ENCODE measurements around the gene R3HCC1L.
"Not testable (repeated sequence)": the region's sequence is repeated elsewhere in the genome, so short reads cannot be mapped to it uniquely, and the experiment has no call there.

R3HCC1L gene

DNA sequence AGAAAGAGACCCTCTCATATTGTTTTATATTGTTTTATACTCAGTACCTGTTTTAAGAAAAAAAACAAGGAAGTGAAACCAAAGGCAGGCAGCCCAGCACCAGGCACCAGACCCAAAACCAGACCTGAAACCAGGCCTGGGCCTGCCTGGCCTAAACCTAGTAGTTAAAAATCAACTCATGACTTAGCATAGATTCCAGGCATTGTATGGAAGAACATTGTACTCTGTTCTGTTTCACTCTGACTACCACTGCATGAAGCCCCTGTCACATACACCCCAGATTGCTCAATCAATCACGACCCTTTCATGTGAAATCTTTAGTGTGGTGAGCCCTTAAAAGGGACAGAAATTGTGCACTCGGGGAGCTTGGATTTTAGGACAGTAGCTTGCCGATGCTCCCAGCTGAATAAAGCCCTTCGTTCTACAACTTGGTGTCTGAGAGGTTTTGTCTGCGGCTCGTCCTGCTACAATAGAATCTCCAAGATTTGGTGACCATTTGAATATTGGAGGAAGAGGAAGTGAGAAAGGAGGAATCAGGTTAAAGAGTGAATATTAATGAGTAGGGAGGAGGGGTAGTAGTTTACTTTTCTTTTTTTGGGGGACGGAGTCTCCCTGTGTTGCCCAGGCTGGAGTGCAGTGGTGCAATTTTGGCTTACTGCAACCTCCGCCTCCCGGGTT lies 1.2 kb upstream of the R3HCC1L start:
- DNase-seq: not testable (repeated sequence)

DNA sequence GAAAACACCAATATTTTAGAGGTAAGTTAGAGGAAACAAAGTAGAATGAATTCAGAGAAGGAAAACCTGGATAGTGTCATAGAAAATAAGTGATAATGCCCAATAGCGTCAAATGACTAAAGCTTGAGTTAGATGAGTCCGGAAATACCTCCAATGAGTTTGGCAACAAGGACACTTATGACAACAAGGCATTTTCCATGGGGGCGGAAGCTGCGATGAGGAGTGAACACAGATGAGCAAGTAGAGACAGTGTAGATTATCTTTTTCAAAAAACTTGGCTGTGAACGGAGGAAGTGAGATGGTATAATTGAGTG lies 383 bp upstream of the R3HCC1L start:
- DNase-seq: no peak

DNA sequence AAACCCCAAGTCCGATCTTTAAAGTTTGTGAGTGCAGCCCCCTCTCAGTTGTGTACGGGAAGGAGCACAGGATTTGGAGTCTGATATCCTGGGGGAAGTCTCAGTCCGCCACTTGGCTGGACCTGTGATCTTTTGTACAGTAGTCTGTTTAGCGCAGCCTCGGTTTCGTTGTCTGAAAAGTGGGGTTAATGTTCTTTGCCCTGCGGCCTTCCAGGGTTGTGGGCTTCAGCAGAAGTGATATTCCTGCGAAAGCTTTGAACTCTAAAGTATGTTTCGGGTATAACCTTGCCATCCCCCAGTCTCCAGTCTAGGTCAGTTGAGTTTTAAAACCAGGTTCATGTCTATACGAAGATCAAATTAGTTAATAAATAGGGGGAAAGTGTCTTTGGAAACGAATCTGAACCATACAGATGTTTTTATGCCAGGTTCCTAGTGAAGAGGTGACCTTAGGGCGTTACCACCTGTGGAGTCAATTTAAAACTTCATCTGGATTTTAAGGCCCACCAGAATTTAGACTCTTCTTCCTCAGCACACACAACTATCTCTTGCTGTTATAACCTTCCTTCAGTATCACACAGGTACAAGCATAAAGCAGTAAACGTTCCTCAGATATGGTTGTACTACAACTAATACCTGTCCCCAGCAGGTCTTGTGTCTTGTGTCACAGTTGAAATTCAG lies 904 bp downstream of the R3HCC1L start:
- no peak for DNase-seq

DNA sequence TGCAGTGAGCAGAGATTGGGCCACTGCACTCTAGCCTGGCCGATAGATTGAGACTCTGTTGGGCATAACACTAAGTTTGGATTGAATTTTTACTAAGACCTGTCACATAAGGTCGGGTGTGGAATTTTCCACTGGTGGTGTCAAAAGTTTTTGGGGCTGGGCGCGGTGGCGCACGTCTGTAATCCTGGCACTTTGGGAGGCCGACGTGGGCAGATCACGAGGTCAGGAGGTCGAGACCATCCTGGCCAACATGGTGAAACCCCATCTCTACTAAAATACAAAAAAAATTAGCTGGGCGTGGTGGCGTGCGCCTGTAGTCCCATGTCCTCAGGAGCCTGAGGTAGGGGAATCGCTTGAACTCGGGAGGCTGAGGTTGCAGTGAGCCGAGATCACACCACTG lies 2.3 kb downstream of the R3HCC1L start:
- not testable (repeated sequence) for DNase-seq

DNA sequence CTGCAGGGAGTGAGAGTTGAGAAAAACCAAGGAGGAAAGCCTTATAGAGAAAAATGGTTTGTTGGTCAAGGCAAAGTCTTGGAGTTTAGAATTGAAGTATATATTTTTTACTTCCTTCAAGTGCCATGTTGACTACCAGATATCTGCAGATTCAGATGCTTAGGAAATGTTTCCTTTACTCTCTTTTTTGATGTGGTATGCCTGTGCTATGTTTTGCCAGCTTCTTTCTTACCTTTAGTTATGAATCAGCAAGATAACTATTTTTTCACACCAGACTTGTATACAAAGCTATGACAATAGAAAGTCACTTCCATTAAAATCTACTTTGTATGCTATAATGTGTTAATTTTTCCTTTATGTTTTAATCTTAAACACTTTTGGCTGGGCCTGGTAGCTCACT lies 3.6 kb downstream of the R3HCC1L start:
- DNase-seq: no peak

DNA sequence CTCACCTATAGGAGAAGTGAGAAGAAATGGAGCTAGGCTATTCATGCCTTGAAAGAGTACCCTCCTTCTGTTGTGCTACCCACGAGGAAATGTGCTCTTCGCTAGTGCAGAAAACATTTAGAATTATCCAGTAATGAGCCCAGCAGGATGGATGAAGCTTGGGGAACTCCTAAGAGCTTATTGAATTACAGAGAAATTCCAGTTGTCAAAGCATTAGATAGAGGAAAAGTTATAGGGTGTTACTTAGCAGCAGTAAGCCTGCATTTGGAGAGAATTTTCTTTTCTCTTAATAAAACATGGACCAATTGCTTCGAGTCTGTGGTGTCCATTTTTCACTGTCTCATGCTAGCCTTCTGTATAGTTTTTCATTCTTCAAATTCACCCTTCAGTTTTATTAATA lies 5.0 kb downstream of the R3HCC1L start:
- no peak for DNase-seq

DNA sequence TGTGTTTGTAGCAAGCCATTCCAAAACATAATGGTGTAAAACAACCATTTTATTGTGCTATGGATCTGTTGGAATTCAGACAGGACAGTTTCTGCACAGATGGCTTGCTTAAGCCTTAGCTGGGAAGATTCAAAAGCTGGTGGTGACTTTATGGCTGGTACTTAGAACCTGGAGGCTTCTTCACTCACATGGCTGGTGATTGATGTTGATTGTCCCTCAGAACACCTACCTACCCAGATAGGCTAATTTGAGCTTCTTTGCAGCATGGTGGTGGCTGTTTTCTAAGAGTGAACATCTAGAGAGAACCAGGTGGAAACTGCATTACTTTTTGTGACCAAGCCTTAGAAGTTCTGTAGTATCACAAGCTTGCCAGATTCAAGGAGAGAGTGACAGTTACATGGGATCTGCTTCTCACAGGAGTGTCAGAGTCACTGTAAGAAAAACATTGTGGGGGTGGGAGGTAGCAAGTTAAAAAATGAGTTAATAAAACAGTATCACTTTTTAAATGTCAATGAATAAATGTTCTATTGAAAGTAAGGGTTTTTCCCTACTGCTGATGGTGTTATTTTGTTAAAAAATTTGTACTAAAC lies 7.1 kb downstream of the R3HCC1L start:
- DNase-seq: no peak

DNA sequence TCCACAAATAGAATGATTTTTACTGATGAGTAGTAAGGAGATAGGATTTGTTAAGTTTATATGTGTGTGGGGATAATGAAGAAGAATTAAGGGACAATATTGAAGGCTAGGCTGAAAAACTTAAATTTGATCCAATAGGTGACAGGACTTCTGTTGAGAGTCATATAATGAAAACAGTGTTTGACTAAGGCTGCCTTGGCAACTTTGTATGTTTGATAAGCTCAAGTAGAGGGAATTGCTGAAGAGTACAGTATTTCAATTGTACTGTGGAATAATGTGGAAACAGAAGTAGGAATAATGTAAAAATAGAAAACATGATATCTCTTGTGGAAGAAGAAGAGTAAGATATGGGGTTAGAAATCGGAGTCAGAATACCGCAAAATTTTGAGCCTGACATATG lies 10.5 kb downstream of the R3HCC1L start:
- no peak for DNase-seq

DNA sequence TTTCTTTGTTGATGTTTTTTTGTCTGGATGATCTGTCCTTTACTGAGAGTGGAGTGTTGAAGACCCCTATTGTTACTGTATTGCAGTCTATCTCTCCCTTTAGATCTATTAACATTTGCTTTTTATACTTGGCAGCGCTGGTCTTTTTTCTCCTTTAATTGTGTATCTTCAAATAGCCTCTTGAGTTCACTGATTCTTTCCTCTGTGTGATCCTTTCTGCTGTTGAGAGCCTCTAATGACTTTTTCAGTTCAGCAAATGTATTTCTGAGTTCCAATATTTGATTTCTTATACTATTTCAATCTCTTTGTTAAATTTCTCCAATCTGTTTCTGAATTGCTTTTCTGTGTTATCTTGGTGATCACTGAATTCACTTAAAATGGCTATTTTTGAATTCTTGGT lies 15.4 kb downstream of the R3HCC1L start:
- DNase-seq: no peak

DNA sequence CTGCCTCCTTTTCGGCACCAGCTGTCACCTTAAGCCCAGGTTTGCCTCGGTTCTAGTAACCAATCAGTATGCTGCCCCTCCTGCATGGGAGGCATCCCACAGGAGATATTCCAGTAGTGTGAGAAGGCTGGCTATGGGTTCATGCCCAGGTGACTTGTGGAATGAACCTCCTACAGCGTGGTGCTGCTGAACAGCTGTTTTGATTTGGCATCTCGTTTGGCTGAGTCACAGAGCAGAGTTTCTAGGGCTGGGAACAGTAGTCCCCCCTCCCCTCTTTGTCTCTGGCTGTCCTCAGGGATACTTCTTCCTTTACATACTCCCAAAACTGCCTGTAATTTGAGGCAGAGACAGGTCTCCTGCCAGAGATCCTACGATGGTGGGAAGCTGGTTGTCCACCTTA lies 16.1 kb downstream of the R3HCC1L start:
- no peak for DNase-seq

DNA sequence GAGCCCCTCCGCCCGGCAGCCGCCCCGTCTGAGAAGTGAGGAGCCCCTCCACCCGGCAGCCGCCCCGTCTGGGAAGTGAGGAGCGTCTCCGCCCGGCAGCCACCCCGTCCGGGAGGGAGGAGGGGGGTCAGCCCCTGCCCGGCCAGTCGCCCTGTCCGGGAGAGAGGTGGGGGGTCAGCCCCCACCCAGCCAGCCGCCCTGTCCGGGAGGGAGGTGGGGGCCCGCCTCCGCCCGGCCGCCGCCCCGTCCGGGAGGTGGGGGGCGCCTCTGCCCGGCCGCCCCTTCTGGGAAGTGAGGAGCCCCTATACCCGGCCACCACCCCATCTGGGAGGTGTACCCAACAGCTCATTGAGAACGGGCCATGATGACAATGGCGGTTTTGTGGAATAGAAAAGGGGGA lies 18.3 kb downstream of the R3HCC1L start:
- not testable (repeated sequence) for DNase-seq

DNA sequence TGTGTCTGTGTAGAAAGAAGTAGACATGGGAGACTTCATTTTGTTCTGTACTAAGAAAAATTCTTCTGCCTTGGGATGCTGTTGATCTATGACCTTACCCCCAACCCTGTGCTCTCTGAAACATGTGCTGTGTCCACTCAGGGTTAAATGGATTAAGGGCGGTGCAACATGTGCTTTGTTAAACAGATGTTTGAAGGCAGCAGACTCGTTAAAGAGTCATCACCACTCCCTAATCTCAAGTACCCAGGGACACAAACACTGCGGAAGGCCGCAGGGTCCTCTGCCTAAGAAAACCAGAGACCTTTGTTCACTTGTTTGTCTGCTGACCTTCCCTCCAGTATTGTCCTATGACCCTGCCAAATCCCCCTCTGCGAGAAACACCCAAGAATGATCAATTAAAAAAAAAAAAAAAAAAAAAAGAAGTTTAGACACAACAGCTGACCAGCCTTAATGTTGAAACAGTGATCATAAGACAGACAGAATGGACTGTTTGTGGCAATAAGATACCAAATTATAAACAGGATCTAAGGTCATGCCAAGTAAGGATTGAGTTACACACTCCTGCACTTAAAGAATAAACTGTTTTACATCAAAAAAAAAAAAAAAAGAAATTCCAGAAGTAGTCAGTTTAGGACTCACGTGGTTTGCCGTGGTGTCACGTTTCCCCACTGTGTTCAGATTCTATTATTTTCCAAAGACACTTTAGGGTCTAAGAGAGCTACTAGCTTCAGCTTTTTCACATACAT lies 18.9 kb downstream of the R3HCC1L start:
- DNase-seq: not testable (repeated sequence)

DNA sequence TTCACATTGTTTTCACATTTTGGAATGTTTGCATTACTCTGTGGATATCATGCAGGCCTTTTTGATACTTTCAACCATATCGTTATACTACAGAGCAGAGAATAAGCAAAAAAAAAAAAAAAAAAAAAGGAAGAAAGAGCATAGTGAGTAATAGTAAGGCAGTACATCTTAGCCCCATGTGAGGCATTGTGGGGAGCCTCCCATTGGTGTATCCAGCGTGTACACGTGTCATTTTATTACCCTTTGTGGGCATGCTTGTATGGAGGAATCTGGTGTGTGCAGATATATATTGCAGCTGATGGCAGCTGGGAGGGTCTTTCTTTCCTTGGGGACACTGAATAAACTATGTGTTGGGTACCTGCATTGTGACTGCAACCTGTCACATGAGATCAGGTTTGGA lies 19.6 kb downstream of the R3HCC1L start:
- DNase-seq: no peak

DNA sequence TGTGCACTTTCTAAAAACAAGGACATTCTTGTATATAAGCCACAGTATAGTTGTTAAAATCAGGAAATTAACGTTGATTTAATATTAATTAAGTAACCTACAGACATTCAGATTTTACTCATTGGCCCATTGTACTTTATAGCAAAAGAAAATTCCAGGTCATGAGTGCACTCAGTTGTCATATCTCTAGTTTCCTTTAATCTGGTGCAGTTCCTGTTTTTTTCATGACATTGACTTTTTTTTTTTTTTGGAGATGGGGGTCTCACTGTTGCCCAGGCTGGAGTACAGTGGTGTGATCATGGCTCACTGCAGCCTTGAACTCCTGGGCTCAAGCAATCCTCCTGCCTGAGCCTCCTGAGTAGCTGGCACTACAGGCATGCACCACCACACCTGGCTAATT lies 24.1 kb downstream of the R3HCC1L start:
- no peak for DNase-seq

DNA sequence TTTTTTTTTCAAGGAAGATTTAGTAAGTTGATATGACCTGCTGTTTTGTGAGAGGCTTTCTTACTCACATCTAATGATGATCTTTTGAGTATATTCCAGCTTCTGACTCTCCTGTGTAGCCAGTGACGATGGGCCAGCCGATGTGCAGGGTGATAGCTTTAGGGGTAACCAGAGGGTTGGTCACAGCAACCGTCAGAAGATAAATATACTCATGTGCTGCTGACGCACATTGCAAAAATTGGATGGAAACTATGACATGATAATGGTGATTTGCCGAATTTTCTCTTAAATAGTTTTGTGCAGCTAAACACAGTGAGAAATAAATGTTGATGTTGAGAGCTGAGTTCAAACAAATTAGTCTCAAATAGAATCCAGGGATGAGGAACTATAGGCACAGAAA lies 29.5 kb downstream of the R3HCC1L start:
- DNase-seq: no peak

DNA sequence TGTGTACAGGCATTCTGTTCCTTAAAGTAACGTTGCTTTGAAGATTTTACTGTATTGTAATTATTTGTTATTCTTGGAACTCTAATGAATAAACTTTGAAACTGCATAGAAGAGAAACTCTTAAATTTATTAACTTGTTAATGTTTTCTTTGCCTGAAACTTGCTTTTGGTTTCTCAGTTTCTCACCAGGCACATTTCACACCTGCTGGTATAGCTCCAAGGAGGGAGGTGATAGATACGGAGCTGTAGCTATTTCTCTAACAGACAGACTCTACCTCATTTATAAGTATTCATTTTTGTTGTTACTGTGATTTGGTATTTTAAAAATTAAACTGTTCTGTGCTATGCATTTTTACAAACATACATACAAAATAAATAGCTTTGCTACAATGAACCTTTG lies 32.7 kb downstream of the R3HCC1L start:
- DNase-seq: no peak

DNA sequence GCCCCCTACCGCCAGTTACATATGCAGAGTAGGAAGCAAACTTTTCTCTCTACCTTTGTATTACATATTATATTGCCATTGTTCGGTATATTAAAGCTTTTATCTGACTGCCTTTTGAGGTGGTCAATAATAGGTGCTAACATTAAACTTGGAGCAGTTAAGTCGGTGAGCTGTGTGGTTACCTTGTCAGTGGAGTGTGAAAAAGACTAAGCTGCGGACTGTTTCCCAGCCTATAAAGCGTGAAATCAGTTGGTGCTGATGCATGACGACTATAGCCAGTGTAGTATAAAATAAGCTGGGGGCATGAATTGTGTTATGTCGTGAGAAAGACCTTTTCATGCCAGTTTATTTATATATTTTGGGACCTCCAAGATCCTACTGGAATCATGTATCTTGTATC lies 33.7 kb downstream of the R3HCC1L start:
- DNase-seq: no peak

DNA sequence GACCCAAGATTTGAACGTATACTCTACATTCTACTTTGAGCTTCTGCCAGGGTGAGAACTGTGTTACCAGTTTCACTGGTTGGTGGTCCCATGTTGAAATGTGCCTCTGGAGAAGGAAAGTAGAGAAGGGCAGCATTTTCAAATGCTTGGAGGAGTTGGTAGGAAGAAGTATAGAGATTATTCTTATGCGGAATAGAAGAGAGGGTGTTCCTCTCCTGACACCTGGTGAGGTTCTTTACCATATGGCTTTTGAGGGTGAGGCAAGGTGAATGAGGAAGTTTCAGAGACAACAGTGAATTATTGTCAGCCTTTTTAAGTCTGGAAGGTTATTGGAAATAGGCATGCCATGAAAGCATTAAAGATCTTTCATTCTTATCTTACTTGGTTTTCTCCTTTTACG lies 34.3 kb downstream of the R3HCC1L start:
- no peak for DNase-seq

DNA sequence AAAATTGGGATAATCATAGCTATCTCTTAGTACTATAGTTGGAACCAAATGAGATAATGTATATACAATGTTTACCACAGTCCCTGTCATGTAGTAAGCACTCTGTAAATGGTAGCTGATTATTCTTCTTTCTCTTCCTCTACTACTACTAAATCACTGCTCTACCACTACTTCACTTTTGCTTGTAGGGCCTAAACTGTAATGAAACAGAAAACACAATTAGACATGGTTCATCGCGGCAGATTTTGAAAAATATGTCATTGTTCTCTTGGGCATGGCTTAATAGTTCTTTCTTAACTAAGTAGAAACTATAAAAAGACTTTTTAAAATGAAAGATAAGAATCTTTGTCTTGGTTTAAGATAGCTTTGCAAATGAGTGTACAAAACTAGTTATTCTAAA lies 34.9 kb downstream of the R3HCC1L start:
- DNase-seq: no peak

DNA sequence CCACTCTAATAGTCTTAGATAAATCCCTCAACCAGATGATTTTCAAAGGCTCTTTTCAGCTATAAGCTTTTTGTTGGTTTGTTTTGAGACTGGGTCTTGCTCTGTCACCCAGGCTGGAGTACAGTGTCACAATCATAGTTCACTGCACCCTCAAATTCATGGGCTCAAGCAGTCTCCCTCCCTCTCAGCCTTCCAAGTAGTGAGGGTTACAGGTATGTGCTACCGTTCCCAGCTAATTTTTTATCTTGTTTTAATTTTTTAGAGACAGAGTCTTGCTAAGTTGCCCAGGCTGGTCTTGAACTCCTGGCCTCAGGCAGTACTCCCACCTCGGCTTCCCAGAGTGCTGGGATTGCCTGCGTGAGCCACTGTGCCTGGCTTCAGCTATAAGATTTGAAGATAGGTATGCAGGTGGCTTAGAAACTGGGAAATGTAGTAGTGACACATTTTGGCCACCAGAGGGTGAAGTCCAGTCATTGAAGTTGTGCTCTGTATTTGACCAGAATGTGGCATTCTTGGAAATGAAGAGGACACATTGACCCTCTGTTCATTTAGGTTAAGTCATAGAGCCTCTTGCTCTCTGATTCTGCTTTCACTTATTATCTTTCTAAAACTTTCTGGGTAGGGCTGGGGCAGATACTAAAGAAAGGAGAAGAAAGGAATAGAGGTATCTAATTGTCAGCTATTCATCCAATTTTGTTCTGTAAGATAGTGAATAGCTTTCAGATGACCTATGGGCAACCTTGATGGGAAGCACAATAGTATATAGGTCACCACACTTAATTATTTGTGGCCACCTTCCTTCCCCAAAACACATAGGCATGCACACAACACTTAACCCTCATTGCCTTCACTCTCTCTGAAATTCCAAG lies 36.0 kb downstream of the R3HCC1L start:
- no peak for DNase-seq

DNA sequence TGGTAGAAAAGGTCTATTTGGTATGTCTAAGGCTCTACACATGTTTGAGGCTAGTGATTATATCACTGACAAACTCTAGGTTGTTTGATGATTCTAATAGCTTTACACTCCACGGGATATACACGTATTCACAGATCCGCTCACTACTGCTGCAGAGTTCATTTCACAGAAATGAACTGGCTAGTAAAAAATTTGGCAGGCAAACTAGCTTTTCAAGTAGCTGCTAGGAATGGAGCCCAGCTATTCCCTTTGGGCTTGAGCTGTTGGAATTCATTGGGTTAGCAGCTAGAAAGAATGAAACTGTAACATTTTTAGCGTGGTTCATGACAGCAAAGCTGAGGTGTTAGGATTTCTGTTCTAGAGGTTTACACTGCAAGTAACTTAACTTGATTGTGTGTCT lies 37.6 kb downstream of the R3HCC1L start:
- DNase-seq: no peak

DNA sequence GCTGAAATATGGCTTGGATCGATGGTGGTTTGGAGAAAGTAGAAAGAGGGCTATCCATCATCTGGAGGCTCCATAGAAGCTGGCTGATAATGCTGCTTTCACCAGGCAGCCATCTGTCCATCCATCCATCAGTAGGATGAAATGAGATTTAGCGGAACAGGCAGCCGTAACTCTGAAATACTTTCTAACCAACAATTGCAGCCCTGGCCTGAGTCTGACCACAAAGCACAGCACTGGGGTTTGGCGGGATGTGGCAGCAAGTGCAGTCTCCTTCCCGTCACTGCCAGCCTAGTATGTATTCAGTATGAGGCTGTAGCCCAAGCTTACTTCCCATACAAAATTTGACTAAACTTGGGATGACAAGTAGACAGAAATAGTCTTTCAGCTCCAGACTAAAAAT lies 38.0 kb downstream of the R3HCC1L start:
- no peak for DNase-seq

DNA sequence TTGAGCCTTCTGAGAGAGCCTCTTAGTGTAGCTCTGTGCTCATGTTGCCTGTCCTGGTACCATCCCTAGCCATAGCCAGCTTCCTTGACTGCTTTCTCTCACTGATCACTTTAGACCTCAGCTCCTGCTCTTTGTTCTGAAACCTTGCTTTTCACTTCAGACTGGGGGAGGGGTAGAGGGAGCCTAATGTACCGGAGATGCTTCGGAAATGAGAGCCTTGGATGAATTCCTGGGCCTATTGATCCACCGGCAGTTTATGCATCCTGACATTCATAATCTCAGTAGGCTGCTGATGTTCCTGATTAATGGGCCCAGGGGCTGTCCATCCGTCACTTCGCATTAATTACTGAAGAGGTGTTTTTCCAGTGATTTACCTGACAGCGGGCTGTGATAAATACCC lies 38.8 kb downstream of the R3HCC1L start:
- no peak for DNase-seq

All from stimulated activated CD4-positive, alpha-beta T cell treated with anti-CD3 and anti-CD28 coated beads, Interleukin-1b, Interleukin-23, amount 100 ng/mL, for 48 hours (primary cell).